Mucosa of descending colon (tissue), 3 donors: ENCODE measurements around the gene DDAH1. TPM values are rescaled to one million over a fixed set of nuclear protein-coding genes. Genes with fewer than 3 reads are reported as not detected.

Experiments
- ATAC-seq: fragments of 200-7000 bp; cut with Tn5 transposase; one replicate; pipeline ENCODE4 v1.9.1; 2020; ENCODE audit warnings: mild to moderate bottlenecking, moderate library complexity
- DNase-seq, 3 donors: peaks; one replicate each; pipeline ENCODE4 v3.0.0-alpha.2; 2020
- H3K36me3 ChIP-seq: fragments of 200-600 bp; one replicate; pipeline ENCODE4 v1.8.0; 2021; ENCODE audit warnings: low read depth, mild to moderate bottlenecking
- H3K4me1 ChIP-seq: fragments of 200-600 bp; one replicate; pipeline ENCODE4 v1.8.0; 2021; ENCODE audit warnings: low read depth, mild to moderate bottlenecking
- H3K4me3 ChIP-seq: fragments of 200-600 bp; one replicate; pipeline ENCODE4 v1.8.0; 2021; ENCODE audit warnings: mild to moderate bottlenecking
- H3K9me3 ChIP-seq: fragments of 200-600 bp; one replicate; pipeline ENCODE4 v1.8.0; 2021; ENCODE audit warnings: mild to moderate bottlenecking
- CTCF ChIP-seq: fragments of 200-600 bp; IDR thresholded peaks from one replicate; pipeline ENCODE4 v1.8.0; 2022; ENCODE audit warnings: antibody characterized with exemption, mild to moderate bottlenecking
- intact Hi-C, 2 donors: fragments of 100-400 bp; cut with DNase I in 1 of 2; cut with micrococcal nuclease in 1 of 2; formaldehyde crosslinking; loops; one replicate each; pipeline versions ENCODE4 v1.11.0 to v1.11.1; 2022; cut with DNase I, micrococcal nuclease
- total RNA-seq, 3 donors: library from RNA; stranded (reverse); fragmentation: NEBNext Ultra II Directional in 2 of 3; extraction: Animal tissue kit (Norgen Biotek cat#: 25700) in 2 of 3; gene quantifications; one replicate each; pipeline versions ENCODE4 v1.2.1 to v1.2.4, GENCODE V29; 2021 to 2023
- donor health status: DM: no; HTN: no; CAD: no; lungs with moderate emphysema.
- donor health status: DM: no; HTN: no; CAD: no.
- donor health status: DM: no; HTN: yes; CAD: no.

The DDAH1 gene
- total RNA-seq, 3 donors from 2014 or later, result 45.9 to 86.3 (median 74.1) TPM

- no peak for DNase-seq
- peak; percentile 6 for ATAC-seq
- no peak overlapping the region for H3K4me3 ChIP-seq
- TF ChIP-seq CTCF, result no peak
- intact Hi-C loops, result no loop called here
- H3K4me1 ChIP-seq, result peaks cover 13% of the 10 kb centered on the region
- H3K9me3 ChIP-seq, result no peaks in the 10 kb centered on the region
- no peaks in the 10 kb centered on the region for H3K36me3 ChIP-seq
Observed at GRCh38 chr1:85326336-85326735, 138.6 kb downstream of the DDAH1 start.

GRCh38 chr1:85325920-85326319 is 139.0 kb downstream of the DDAH1 start:
- intact Hi-C loops, result no loop called here
- TF ChIP-seq CTCF, result no peak
- Histone ChIP-seq H3K4me1 (peaks cover 13% of the 10 kb centered on the region), H3K9me3 (no peaks in the 10 kb centered on the region), H3K4me3 (no peak overlapping the region), H3K36me3 (no peaks in the 10 kb centered on the region)
- peak in 1 of 3 donors; percentile 47 for DNase-seq
- peak; percentile 93 for ATAC-seq

GRCh38 chr1:85323770-85324169 is 141.2 kb downstream of the DDAH1 start:
- H3K4me3 ChIP-seq, result no peak overlapping the region
- no peak for TF ChIP-seq CTCF
- no peaks in the 10 kb centered on the region for H3K9me3 ChIP-seq
- intact Hi-C loops, result no loop called here
- no peaks in the 10 kb centered on the region for H3K36me3 ChIP-seq
- no peak for DNase-seq
- peaks cover 11% of the 10 kb centered on the region for H3K4me1 ChIP-seq
- ATAC-seq, result no peak

GRCh38 chr1:85322655-85323054 is 142.3 kb downstream of the DDAH1 start:
- Histone ChIP-seq H3K4me3 (no peak overlapping the region), H3K4me1 (peaks cover 11% of the 10 kb centered on the region), H3K36me3 (no peaks in the 10 kb centered on the region), H3K9me3 (no peaks in the 10 kb centered on the region)
- intact Hi-C loops, result no loop called here
- no peak for ATAC-seq
- no peak for TF ChIP-seq CTCF
- no peak for DNase-seq

- Histone ChIP-seq H3K36me3 (no peaks in the 10 kb centered on the region), H3K9me3 (no peaks in the 10 kb centered on the region), H3K4me3 (no peak overlapping the region), H3K4me1 (peaks cover 6% of the 10 kb centered on the region)
- intact Hi-C loops, result no loop called here
- no peak for TF ChIP-seq CTCF
- no peak for DNase-seq
- ATAC-seq, result no peak
Observed at GRCh38 chr1:85321237-85321964, 143.6 kb downstream of the DDAH1 start.
